Measurements from ENCODE around the gene C1orf94.

GRCh38 chr1:34143975-34144374 is 32.7 kb upstream of the C1orf94 start:
- TF ChIP-seq POLR2AphosphoS5 (IDR thresholded peaks at IDR 0.05; ENCODE audit: low read depth) (no peak), CTCF (IDR thresholded peaks at IDR 0.05; ENCODE audit: insufficient read depth, low read length) (no peak), SPI1 (IDR thresholded peaks at IDR 0.05; ENCODE audit: borderline replicate concordance, low read depth) (no peak)
- TF ChIP-seq, protein P1, sequence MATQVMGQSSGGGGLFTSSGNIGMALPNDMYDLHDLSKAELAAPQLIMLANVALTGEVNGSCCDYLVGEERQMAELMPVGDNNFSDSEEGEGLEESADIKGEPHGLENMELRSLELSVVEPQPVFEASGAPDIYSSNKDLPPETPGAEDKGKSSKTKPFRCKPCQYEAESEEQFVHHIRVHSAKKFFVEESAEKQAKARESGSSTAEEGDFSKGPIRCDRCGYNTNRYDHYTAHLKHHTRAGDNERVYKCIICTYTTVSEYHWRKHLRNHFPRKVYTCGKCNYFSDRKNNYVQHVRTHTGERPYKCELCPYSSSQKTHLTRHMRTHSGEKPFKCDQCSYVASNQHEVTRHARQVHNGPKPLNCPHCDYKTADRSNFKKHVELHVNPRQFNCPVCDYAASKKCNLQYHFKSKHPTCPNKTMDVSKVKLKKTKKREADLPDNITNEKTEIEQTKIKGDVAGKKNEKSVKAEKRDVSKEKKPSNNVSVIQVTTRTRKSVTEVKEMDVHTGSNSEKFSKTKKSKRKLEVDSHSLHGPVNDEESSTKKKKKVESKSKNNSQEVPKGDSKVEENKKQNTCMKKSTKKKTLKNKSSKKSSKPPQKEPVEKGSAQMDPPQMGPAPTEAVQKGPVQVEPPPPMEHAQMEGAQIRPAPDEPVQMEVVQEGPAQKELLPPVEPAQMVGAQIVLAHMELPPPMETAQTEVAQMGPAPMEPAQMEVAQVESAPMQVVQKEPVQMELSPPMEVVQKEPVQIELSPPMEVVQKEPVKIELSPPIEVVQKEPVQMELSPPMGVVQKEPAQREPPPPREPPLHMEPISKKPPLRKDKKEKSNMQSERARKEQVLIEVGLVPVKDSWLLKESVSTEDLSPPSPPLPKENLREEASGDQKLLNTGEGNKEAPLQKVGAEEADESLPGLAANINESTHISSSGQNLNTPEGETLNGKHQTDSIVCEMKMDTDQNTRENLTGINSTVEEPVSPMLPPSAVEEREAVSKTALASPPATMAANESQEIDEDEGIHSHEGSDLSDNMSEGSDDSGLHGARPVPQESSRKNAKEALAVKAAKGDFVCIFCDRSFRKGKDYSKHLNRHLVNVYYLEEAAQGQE (IDR thresholded peaks at IDR 0.05; ENCODE audit: insufficient replicate concordance, low read depth), result no peak

Data from HL-60 (cell line).